PC-9 (cell line): ENCODE measurements around the gene WT1. TPM values are rescaled to one million over a fixed set of nuclear protein-coding genes. Genes with fewer than 3 reads are reported as not detected.

Source experiments
- BruUV-seq: library from RNA; stranded (reverse); fragments of 400-500 nt; replicated peaks from 2 replicates; lab custom pipeline; 2021; lab: Mats Ljungman, UMichigan
- CTCF ChIA-PET: fragments of 300-600 bp; sonication (Branson Sonifier 250); formaldehyde crosslinking; loops from one replicate; lab custom pipeline; 2022; ENCODE audit warnings: antibody characterized with exemption; lab: Charles Lee
- POLR2A ChIA-PET: fragments of 300-600 bp; sonication (Branson Sonifier 250); formaldehyde crosslinking; loops from one replicate; lab custom pipeline; 2022; ENCODE audit warnings: antibody characterized with exemption; ENCODE audit not compliant: unreplicated experiment; lab: Charles Lee
- DNase-seq, 2 experiments: peaks; one replicate each; pipeline versions ENCODE4 v3.0.0 to v3.0.0-alpha.2; 2015 to 2022; ENCODE audit warnings: mixed read lengths in 1 of 2
- H2AFZ ChIP-seq: fragments of 200-600 bp; sonication (generic); 2 replicates; pipeline ENCODE4 v1.8.1; 2017; ENCODE audit warnings: antibody characterized with exemption
- H3F3A ChIP-seq: fragments of 200-600 bp; sonication (generic); 2 replicates; pipeline ENCODE4 v1.8.1; 2017; ENCODE audit warnings: antibody characterized with exemption, mild to moderate bottlenecking, low read depth; ENCODE audit not compliant: insufficient read depth
- H3K27ac ChIP-seq: fragments of 200-600 bp; sonication (generic); 2 replicates; pipeline ENCODE4 v1.6.1; 2016; ENCODE audit warnings: mixed run types
- H3K27me3 ChIP-seq: fragments of 200-600 bp; sonication (generic); 2 replicates; pipeline ENCODE4 v1.6.1; 2016; ENCODE audit warnings: low read depth, mixed run types; ENCODE audit not compliant: insufficient read depth
- H3K36me3 ChIP-seq: fragments of 200-600 bp; sonication (generic); 2 replicates; pipeline ENCODE4 v1.6.1; 2016; ENCODE audit warnings: low read depth, mixed run types
- H3K4me1 ChIP-seq: fragments of 200-600 bp; sonication (generic); replicated peaks from 2 replicates; pipeline ENCODE4 v1.6.1; 2016; ENCODE audit warnings: mixed run types; ENCODE audit not compliant: insufficient read depth
- H3K4me2 ChIP-seq: fragments of 200-600 bp; sonication (generic); 2 replicates; pipeline ENCODE4 v1.6.1; 2017; ENCODE audit warnings: mixed run types
- H3K4me3 ChIP-seq: fragments of 200-600 bp; sonication (generic); 2 replicates; pipeline ENCODE4 v1.6.1; 2016; ENCODE audit warnings: mixed run types
- H3K79me2 ChIP-seq: fragments of 200-600 bp; sonication (generic); 2 replicates; pipeline ENCODE4 v1.6.1; 2017; ENCODE audit warnings: low read depth, mixed run types
- H3K9me2 ChIP-seq: fragments of 200-600 bp; sonication (generic); 2 replicates; pipeline ENCODE4 v1.8.1; 2017; ENCODE audit warnings: mild to moderate bottlenecking; ENCODE audit not compliant: insufficient read depth
- H3K9me3 ChIP-seq: fragments of 200-600 bp; sonication (generic); 2 replicates; pipeline ENCODE4 v1.8.1; 2016; ENCODE audit warnings: low read depth; ENCODE audit not compliant: insufficient read depth
- H4K20me1 ChIP-seq: fragments of 200-600 bp; sonication (generic); 2 replicates; pipeline ENCODE4 v1.8.1; 2017; ENCODE audit not compliant: insufficient read depth
- EZH2 ChIP-seq: fragments of 200-600 bp; sonication (generic); IDR thresholded peaks from 2 replicates; pipeline ENCODE4 v1.8.0; 2017; ENCODE audit warnings: antibody characterized with exemption, low read depth
- intact Hi-C: fragments of 100-400 bp; cut with micrococcal nuclease; formaldehyde crosslinking; loops from one replicate; pipeline ENCODE4 v1.10.0; 2022; ENCODE audit not compliant: unreplicated experiment
- total RNA-seq: library from RNA; stranded (reverse); gene quantifications from 2 replicates; pipeline ENCODE4 v1.2.3, GENCODE V29; 2021
- TF ChIP-seq, protein P1 (sequence below): fragments of 200-600 bp; sonication (generic); conservative IDR thresholded peaks from 2 replicates; pipeline ENCODE4 v1.6.1; 2017; ENCODE audit warnings: mixed run types, antibody characterized with exemption, mild to moderate bottlenecking, moderate library complexity

Gene WT1
- total RNA-seq, 1 experiment from 2014 or later, result not detected

DNA sequence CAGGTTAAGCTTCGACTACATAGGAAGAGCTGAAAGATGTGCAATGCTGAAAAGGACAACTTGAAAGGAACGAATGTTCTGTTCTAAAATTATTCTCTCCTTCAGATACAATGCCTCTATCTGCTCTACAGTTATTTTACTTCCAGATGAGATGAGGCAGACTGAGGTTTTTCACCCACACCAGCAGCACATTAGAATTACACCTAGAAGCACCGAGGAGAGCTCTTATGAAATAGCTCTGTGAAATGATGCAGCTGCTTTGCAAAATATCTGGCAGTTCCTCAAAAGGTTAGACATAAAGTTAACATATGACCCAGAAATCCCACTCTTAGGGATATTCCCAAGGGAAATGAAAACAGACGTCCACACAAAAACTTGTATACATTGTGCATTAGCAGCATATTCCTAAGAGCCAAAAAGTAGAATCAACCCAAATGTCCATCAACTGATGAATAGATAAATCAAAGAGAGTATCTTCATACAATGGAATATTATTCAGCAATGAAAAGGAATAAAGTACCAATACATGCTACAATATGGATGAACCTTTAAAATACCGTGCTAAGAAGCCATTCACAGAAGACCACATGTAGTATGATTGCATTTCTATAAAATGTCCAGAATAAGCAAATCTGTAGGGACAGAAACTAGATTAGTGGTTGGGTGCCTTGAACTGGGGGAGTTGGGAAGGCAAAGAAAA is 34.5 kb downstream of the WT1 start:
- intact Hi-C loops, result no loop called here
- Histone ChIP-seq H3F3A (no peaks in the 10 kb centered on the region), H3K9me2 (no peaks in the 10 kb centered on the region), H3K4me1 (no peaks in the 10 kb centered on the region), H3K36me3 (no peaks in the 10 kb centered on the region), H3K9me3 (no peaks in the 10 kb centered on the region), H3K4me3 (no peak overlapping the region), H3K27me3 (0 out of 2 replicates have a peak, but pooled peaks cover 15% of the 10 kb centered on the region), H3K79me2 (no peaks in the 10 kb centered on the region), H4K20me1 (no peaks in the 10 kb centered on the region), H3K27ac (no peak overlapping the region), H2AFZ (no peak overlapping the region), H3K4me2 (peak overlapping the region; percentile 42; the same call in 1 of the 2 replicates)
- ChIA-PET CTCF (no interaction called here), POLR2A (no interaction called here)
- no peak for DNase-seq
- TF ChIP-seq EZH2, result no peak
- TF ChIP-seq, protein P1, sequence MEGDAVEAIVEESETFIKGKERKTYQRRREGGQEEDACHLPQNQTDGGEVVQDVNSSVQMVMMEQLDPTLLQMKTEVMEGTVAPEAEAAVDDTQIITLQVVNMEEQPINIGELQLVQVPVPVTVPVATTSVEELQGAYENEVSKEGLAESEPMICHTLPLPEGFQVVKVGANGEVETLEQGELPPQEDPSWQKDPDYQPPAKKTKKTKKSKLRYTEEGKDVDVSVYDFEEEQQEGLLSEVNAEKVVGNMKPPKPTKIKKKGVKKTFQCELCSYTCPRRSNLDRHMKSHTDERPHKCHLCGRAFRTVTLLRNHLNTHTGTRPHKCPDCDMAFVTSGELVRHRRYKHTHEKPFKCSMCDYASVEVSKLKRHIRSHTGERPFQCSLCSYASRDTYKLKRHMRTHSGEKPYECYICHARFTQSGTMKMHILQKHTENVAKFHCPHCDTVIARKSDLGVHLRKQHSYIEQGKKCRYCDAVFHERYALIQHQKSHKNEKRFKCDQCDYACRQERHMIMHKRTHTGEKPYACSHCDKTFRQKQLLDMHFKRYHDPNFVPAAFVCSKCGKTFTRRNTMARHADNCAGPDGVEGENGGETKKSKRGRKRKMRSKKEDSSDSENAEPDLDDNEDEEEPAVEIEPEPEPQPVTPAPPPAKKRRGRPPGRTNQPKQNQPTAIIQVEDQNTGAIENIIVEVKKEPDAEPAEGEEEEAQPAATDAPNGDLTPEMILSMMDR, result no peak
- no TSS peak for BruUV-seq

DNA sequence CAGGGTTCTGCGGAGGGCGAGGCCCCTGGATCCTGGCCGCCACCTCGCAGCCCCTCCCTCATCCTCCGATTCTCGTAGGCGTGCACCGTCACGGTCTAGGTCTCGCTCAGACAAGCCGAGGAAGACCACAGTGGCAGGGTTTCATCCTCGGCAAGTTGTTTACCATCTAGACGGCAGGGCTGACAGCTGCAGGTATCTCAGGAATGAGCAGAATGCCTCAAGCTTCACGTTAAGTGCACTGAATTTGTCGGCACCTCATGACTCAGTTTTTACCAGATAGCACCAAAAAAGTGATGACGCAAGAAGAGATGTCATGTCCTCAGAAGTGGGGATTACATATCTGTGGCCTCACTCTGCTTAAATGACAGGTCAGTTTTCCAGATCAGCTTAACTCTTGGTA is 35.1 kb downstream of the WT1 start:
- Histone ChIP-seq H3K4me1 (no peaks in the 10 kb centered on the region), H3K27ac (no peak overlapping the region), H3K9me3 (no peaks in the 10 kb centered on the region), H2AFZ (no peak overlapping the region), H4K20me1 (no peaks in the 10 kb centered on the region), H3K4me3 (no peak overlapping the region), H3K79me2 (no peaks in the 10 kb centered on the region), H3F3A (no peaks in the 10 kb centered on the region), H3K27me3 (0 out of 2 replicates have a peak, but pooled peaks cover 15% of the 10 kb centered on the region), H3K4me2 (peak overlapping the region; percentile 42), H3K36me3 (no peaks in the 10 kb centered on the region), H3K9me2 (no peaks in the 10 kb centered on the region)
- TF ChIP-seq, protein P1, result no peak
- no peak for TF ChIP-seq EZH2
- CTCF ChIA-PET, result no interaction called here
- DNase-seq, result peak in 1 of 2 experiments; percentile 76
- intact Hi-C loops, result no loop called here
- POLR2A ChIA-PET, result no interaction called here
- no TSS peak for BruUV-seq

DNA sequence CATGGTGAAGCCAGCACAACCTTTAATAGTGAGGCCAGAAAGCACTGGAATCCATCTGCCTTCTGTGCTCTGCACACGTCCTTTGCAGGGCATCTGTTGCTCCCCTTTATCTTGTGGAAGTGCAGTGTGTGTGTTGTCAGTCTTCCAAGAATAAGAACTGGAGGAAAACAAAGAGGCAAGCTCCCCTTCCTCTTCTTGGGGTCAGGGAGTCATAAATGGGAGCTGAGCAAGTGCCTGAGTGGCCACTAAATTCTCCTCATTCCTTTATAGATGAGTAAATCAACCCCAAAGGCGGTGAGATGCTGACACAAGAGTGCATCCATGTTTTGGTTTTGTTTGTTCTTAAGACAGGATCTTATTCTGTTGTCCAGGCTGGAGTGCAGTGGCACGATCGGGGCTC is 38.3 kb downstream of the WT1 start:
- Histone ChIP-seq H3K27ac (no peak overlapping the region), H2AFZ (no peak overlapping the region), H3K4me1 (no peaks in the 10 kb centered on the region), H3K4me2 (no peak overlapping the region), H4K20me1 (no peaks in the 10 kb centered on the region), H3K36me3 (no peaks in the 10 kb centered on the region), H3K4me3 (no peak overlapping the region), H3K9me2 (no peaks in the 10 kb centered on the region), H3F3A (no peaks in the 10 kb centered on the region), H3K9me3 (no peaks in the 10 kb centered on the region), H3K27me3 (0 out of 2 replicates have a peak, but pooled peaks cover 9% of the 10 kb centered on the region), H3K79me2 (no peaks in the 10 kb centered on the region)
- intact Hi-C loops, result no loop called here
- no TSS peak for BruUV-seq
- no peak for TF ChIP-seq EZH2
- TF ChIP-seq, protein P1, result no peak
- POLR2A ChIA-PET, result no interaction called here
- DNase-seq, result no peak
- CTCF ChIA-PET, result no interaction called here
